ENCODE data around the gene MOB3B. TPM values are rescaled to one million over a fixed set of nuclear protein-coding genes. Genes with fewer than 3 reads are reported as not detected.

The MOB3B gene
- total RNA-seq = under 1 TPM; 0.34 to 0.38 TPM

- H3K4me1 Mint-ChIP-seq (ENCODE audit: low read depth) = peaks cover 4% of the 10 kb centered on the region
- H3K9me3 Mint-ChIP-seq = no peaks in the 10 kb centered on the region
- intact Hi-C loops (cut with micrococcal nuclease) = loop anchor here (1.0 to 5.0 kb wide), 4 partner anchors 25 to 196 kb away; partner anchors contain the start of gene C9orf72
- H3K36me3 Mint-ChIP-seq = no peaks in the 10 kb centered on the region
- peak; percentile 82 for DNase-seq
- no peak within 1 kb of the TSS for H3K27ac Mint-ChIP-seq
- H3K4me3 Mint-ChIP-seq = peak within 1 kb of the TSS; percentile 85
- POLR2A ChIA-PET = interaction anchor here (1.0 kb wide), 1 partner anchor 43 kb away, joined by 3 read pairs; no protein-coding TSS in a partner anchor
- CTCF ChIA-PET = interaction anchor here (0.7 to 4.5 kb wide), 30 partner anchors 9 to 205 kb away, joined by 3 to 74 read pairs (median 4); partner anchors contain the start of gene C9orf72
- peaks cover 6% of the 10 kb centered on the region for H3K27me3 Mint-ChIP-seq
Measured at GRCh38 chr9:27529316-27530278, at the start of gene MOB3B. TSS of gene MOB3B (minus strand) at chr9:27529814. CDS start at chr9:27455550, 74,264 bp downstream.

DNA sequence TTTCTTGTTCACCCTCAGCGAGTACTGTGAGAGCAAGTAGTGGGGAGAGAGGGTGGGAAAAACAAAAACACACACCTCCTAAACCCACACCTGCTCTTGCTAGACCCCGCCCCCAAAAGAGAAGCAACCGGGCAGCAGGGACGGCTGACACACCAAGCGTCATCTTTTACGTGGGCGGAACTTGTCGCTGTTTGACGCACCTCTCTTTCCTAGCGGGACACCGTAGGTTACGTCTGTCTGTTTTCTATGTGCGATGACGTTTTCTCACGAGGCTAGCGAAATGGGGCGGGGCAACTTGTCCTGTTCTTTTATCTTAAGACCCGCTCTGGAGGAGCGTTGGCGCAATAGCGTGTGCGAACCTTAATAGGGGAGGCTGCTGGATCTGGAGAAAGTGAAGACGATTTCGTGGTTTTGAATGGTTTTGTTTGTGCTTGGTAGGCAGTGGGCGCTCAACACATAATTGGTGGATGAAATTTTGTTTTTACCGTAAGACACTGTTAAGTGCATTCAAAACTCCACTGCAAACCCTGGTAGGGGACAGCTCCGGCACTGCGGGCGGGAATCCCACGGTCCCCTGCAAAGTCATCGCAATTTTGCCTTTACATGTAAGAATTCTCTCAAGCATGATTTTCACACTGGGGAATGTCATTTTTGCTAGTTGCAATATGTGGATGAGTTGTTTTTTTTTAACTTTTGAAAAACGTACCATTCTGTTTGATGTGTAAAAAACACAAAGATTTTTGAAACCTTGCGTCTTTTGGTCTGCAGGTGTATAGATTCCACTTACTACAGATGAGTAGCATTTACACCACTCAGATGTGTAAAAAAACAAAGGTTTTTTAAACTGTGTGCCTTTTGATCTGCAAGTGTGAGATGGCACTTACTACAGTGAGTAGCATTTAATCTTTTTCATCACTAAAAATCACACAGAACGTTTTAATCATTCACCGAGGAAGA is 44.3 kb upstream of the MOB3B start:
- Mint-ChIP-seq H3K27me3 (no peaks in the 10 kb centered on the region), H3K36me3 (peaks cover 7% of the 10 kb centered on the region), H3K4me1 (ENCODE audit: low read depth) (peaks cover 29% of the 10 kb centered on the region), H3K9me3 (peaks cover 8% of the 10 kb centered on the region), H3K4me3 (peak overlapping the region; percentile 91), H3K27ac (peak overlapping the region; percentile 100)
- ChIA-PET POLR2A (interaction anchor here (0.9 to 1.5 kb wide), 2 partner anchors 14 to 15 kb away, joined by 3 to 4 read pairs; no protein-coding TSS in a partner anchor), CTCF (interaction anchor here (1.0 kb wide), 1 partner anchor 45 kb away, joined by 4 read pairs; no protein-coding TSS in a partner anchor)
- intact Hi-C loops (cut with micrococcal nuclease) = loop anchor here (1.0 to 2.0 kb wide), 5 partner anchors 45 to 682 kb away; partner anchors contain the start of genes CAAP1, IFT74, MOB3B and PLAA
- DNase-seq = peak; percentile 97

- ChIA-PET CTCF (interaction anchor here (1.0 kb wide), 1 partner anchor 44 kb away, joined by 4 read pairs; no protein-coding TSS in a partner anchor), POLR2A (interaction anchor here (0.7 to 1.5 kb wide), 4 partner anchors 12 to 44 kb away, joined by 3 to 4 read pairs (median 3); partner anchors contain the start of gene MOB3B)
- intact Hi-C loops (cut with micrococcal nuclease) = loop anchor here (1.0 to 2.0 kb wide), 5 partner anchors 44 to 681 kb away; partner anchors contain the start of genes CAAP1, IFT74, MOB3B and PLAA
- Mint-ChIP-seq H3K4me1 (ENCODE audit: low read depth) (peaks cover 29% of the 10 kb centered on the region), H3K36me3 (peaks cover 7% of the 10 kb centered on the region), H3K27ac (peak within 1 kb of the TSS; percentile 100), H3K9me3 (peaks cover 2% of the 10 kb centered on the region), H3K4me3 (peak within 1 kb of the TSS; percentile 92), H3K27me3 (no peaks in the 10 kb centered on the region)
- peak; percentile 91 for DNase-seq
Measured at GRCh38 chr9:27572918-27573633, 43.5 kb upstream of the MOB3B start, which contains the start of gene C9orf72. TSS of gene C9orf72 (minus strand) at chr9:27573481. CDS start at chr9:27567120, 6,361 bp downstream.

DNA sequence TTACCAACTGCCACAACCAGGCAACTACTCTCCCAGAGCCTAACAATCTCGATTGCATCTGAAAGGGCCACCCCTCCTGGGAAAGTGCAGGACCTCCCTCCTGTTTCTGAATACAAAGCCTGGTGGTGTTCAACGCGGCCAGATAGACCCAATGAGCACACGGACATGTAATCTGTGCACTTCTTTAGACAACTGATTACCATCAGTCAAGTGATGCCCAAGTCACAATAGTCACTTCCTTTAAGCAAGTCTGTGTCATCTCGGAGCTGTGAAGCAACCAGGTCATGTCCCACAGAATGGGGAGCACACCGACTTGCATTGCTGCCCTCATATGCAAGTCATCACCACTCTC is 42.9 kb upstream of the MOB3B start:
- peak overlapping the region; percentile 92 for H3K4me3 Mint-ChIP-seq
- peaks cover 8% of the 10 kb centered on the region for H3K36me3 Mint-ChIP-seq
- ChIA-PET CTCF (interaction anchor here (0.6 kb wide), 1 partner anchor 12 kb away, joined by 5 read pairs; no protein-coding TSS in a partner anchor), POLR2A (interaction anchor here (0.7 to 1.5 kb wide), 4 partner anchors 11 to 43 kb away, joined by 3 to 4 read pairs (median 3); partner anchors contain the start of gene MOB3B)
- DNase-seq = peak; percentile 80
- peak overlapping the region; percentile 100 for H3K27ac Mint-ChIP-seq
- no peaks in the 10 kb centered on the region for H3K27me3 Mint-ChIP-seq
- peaks cover 29% of the 10 kb centered on the region for H3K4me1 Mint-ChIP-seq (ENCODE audit: low read depth)
- intact Hi-C loops (cut with micrococcal nuclease) = loop anchor here (2.0 kb wide), 1 partner anchor 626 kb away; the partner anchor contains the start of gene PLAA
- no peaks in the 10 kb centered on the region for H3K9me3 Mint-ChIP-seq

- ChIA-PET POLR2A (interaction anchor here (0.9 to 1.5 kb wide), 2 partner anchors 11 to 13 kb away, joined by 3 read pairs; no protein-coding TSS in a partner anchor), CTCF (interaction anchor here (0.6 to 1.0 kb wide), 2 partner anchors 13 to 43 kb away, joined by 3 to 5 read pairs; partner anchors contain the start of gene MOB3B)
- H3K9me3 Mint-ChIP-seq = no peaks in the 10 kb centered on the region
Measured at GRCh38 chr9:27572061-27572460, 42.4 kb upstream of the MOB3B start.

DNA sequence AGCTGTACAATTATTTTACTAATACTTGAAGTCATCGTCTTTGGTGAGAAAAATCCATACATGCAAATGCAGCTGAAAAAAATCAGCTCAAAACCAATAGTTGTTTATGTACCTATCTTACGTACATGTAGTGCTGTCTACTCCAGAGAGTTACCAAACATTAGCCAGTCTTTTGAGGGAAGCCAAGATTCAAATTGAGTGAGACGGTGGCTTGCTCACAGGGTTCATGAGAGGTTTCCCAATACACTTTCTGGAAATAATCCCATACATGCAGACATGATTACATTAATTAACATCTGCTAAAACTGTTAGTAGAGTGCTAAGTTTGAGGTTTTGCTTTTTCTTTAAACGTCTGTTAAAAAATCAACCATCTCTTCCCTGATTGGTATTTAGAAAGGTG is 41.4 kb upstream of the MOB3B start:
- H3K27me3 Mint-ChIP-seq = no peaks in the 10 kb centered on the region
- ChIA-PET CTCF (interaction anchor here (1.0 kb wide), 1 partner anchor 42 kb away, joined by 3 read pairs; the partner anchor contains the start of gene MOB3B), POLR2A (no interaction called here)
- peaks cover 13% of the 10 kb centered on the region for H3K36me3 Mint-ChIP-seq
- no peaks in the 10 kb centered on the region for H3K9me3 Mint-ChIP-seq
- DNase-seq = no peak
- H3K27ac Mint-ChIP-seq = no peak overlapping the region
- H3K4me3 Mint-ChIP-seq = no peak overlapping the region
- intact Hi-C loops (cut with micrococcal nuclease) = no loop called here
- H3K4me1 Mint-ChIP-seq (ENCODE audit: low read depth) = peaks cover 32% of the 10 kb centered on the region

More at GRCh38 chr9:27572061-27572460, 42.4 kb upstream of the MOB3B start:
- Mint-ChIP-seq H3K36me3 (peaks cover 8% of the 10 kb centered on the region), H3K4me1 (ENCODE audit: low read depth) (peaks cover 29% of the 10 kb centered on the region), H3K4me3 (peak overlapping the region; percentile 92), H3K27ac (peak overlapping the region; percentile 100), H3K27me3 (no peaks in the 10 kb centered on the region)
- DNase-seq = no peak
- intact Hi-C loops (cut with micrococcal nuclease) = loop anchor here (2.0 kb wide), 1 partner anchor 625 kb away; the partner anchor contains the start of gene PLAA

- POLR2A ChIA-PET = no interaction called here
Measured at GRCh38 chr9:27569406-27569805, 39.8 kb upstream of the MOB3B start.

GRCh38 chr9:27566118-27566517 is 36.5 kb upstream of the MOB3B start:
- ChIA-PET POLR2A (no interaction called here), CTCF (interaction anchor here (1.8 kb wide), 2 partner anchors 37 to 233 kb away, joined by 4 to 7 read pairs; partner anchors contain the start of gene MOB3B)
- Mint-ChIP-seq H3K27ac (no peak overlapping the region), H3K4me3 (no peak overlapping the region), H3K4me1 (ENCODE audit: low read depth) (peaks cover 13% of the 10 kb centered on the region), H3K36me3 (peaks cover 18% of the 10 kb centered on the region), H3K9me3 (no peaks in the 10 kb centered on the region), H3K27me3 (no peaks in the 10 kb centered on the region)
- intact Hi-C loops (cut with micrococcal nuclease) = no loop called here
- no peak for DNase-seq

More at GRCh38 chr9:27569406-27569805, 39.8 kb upstream of the MOB3B start:
- H3K4me3 Mint-ChIP-seq = no peak overlapping the region
- H3K36me3 Mint-ChIP-seq = peaks cover 15% of the 10 kb centered on the region
- peaks cover 29% of the 10 kb centered on the region for H3K4me1 Mint-ChIP-seq (ENCODE audit: low read depth)
- no peak for DNase-seq
- intact Hi-C loops (cut with micrococcal nuclease) = no loop called here
- CTCF ChIA-PET = interaction anchor here (0.6 to 1.2 kb wide), 2 partner anchors 40 to 174 kb away, joined by 3 read pairs; partner anchors contain the start of gene MOB3B
- no peak overlapping the region for H3K27ac Mint-ChIP-seq
- H3K27me3 Mint-ChIP-seq = no peaks in the 10 kb centered on the region
- H3K9me3 Mint-ChIP-seq = no peaks in the 10 kb centered on the region

GRCh38 chr9:27565696-27566095 is 36.1 kb upstream of the MOB3B start:
- peaks cover 9% of the 10 kb centered on the region for H3K4me1 Mint-ChIP-seq (ENCODE audit: low read depth)
- no peaks in the 10 kb centered on the region for H3K27me3 Mint-ChIP-seq
- no peak for DNase-seq
- H3K4me3 Mint-ChIP-seq = no peak overlapping the region
- H3K9me3 Mint-ChIP-seq = no peaks in the 10 kb centered on the region
- no peak overlapping the region for H3K27ac Mint-ChIP-seq
- POLR2A ChIA-PET = no interaction called here
- CTCF ChIA-PET = no interaction called here
- H3K36me3 Mint-ChIP-seq = peaks cover 18% of the 10 kb centered on the region
- intact Hi-C loops (cut with micrococcal nuclease) = no loop called here

- H3K36me3 Mint-ChIP-seq = peaks cover 19% of the 10 kb centered on the region
- H3K27me3 Mint-ChIP-seq = no peaks in the 10 kb centered on the region
- DNase-seq = no peak
- peaks cover 9% of the 10 kb centered on the region for H3K4me1 Mint-ChIP-seq (ENCODE audit: low read depth)
- H3K9me3 Mint-ChIP-seq = no peaks in the 10 kb centered on the region
- POLR2A ChIA-PET = no interaction called here
- H3K4me3 Mint-ChIP-seq = no peak overlapping the region
- CTCF ChIA-PET = interaction anchor here (3.8 kb wide), 1 partner anchor 35 kb away, joined by 13 read pairs; the partner anchor contains the start of gene MOB3B
- H3K27ac Mint-ChIP-seq = no peak overlapping the region
- intact Hi-C loops (cut with micrococcal nuclease) = no loop called here
Measured at GRCh38 chr9:27564670-27565069, 35.1 kb upstream of the MOB3B start.

All from activated CD4-positive, alpha-beta memory T cell treated with anti-CD3 and anti-CD28 coated beads for 36 hours (primary cell).